GM06990 (cell line): ENCODE measurements around the gene OR1I1.

Source experiments
- DNase-seq: peaks from one replicate; pipeline ENCODE4 v3.0.0-alpha.2; 2011; ENCODE audit not compliant: insufficient read length; ENCODE audit errors: extremely low read depth
- H3K27me3 ChIP-seq: replicated peaks from 2 replicates; pipeline ENCODE4 v1.6.0; 2011; ENCODE audit warnings: low read length; ENCODE audit not compliant: control insufficient read depth, insufficient read depth
- H3K36me3 ChIP-seq: 2 replicates; pipeline ENCODE4 v1.5.1; 2011; ENCODE audit warnings: low read length; ENCODE audit not compliant: control insufficient read depth, insufficient read depth
- H3K4me3 ChIP-seq: replicated peaks from 2 replicates; pipeline ENCODE4 v1.5.1; 2011; ENCODE audit warnings: low read depth, mild to moderate bottlenecking, control low read depth, low read length
- CTCF ChIP-seq: IDR thresholded peaks from 2 replicates; pipeline ENCODE4 v1.5.1; 2011; ENCODE audit warnings: low read length, control low read depth, mild to moderate bottlenecking, inconsistent platforms; ENCODE audit not compliant: insufficient read depth, poor library complexity, severe bottlenecking

Gene OR1I1

GRCh38 chr19:15045506-15045905 lies 36.5 kb upstream of the OR1I1 start:
- Histone ChIP-seq H3K4me3 (no peak overlapping the region), H3K27me3 (no peaks in the 10 kb centered on the region; the same call in 1 of the 2 replicates), H3K36me3 (no peaks in the 10 kb centered on the region)
- TF ChIP-seq CTCF, result no peak
- no peak for DNase-seq

GRCh38 chr19:15047680-15048079 lies 34.3 kb upstream of the OR1I1 start:
- H3K27me3 ChIP-seq, result no peaks in the 10 kb centered on the region; the same call in 1 of the 2 replicates
- TF ChIP-seq CTCF, result no peak

GRCh38 chr19:15048128-15048527 lies 33.9 kb upstream of the OR1I1 start:
- no peak overlapping the region for H3K4me3 ChIP-seq
- no peaks in the 10 kb centered on the region; the same call in 1 of the 2 replicates for H3K27me3 ChIP-seq
- TF ChIP-seq CTCF, result no peak
- no peak for DNase-seq
- no peaks in the 10 kb centered on the region for H3K36me3 ChIP-seq

More at GRCh38 chr19:15047680-15048079, 34.3 kb upstream of the OR1I1 start:
- Histone ChIP-seq H3K36me3 (no peaks in the 10 kb centered on the region), H3K4me3 (no peak overlapping the region)
- DNase-seq, result no peak

GRCh38 chr19:15048885-15049541 lies 33.0 kb upstream of the OR1I1 start, which contains the start of gene CASP14:
CASP14 (plus strand) TSS chr19:15049480; CDS start chr19:15052252, 2,772 bp downstream.
- Histone ChIP-seq H3K27me3 (no peaks in the 10 kb centered on the region; the same call in 1 of the 2 replicates), H3K4me3 (no peak within 1 kb of the TSS), H3K36me3 (no peaks in the 10 kb centered on the region)
- no peak for TF ChIP-seq CTCF
- DNase-seq, result no peak

GRCh38 chr19:15050639-15051038 lies 31.4 kb upstream of the OR1I1 start:
- TF ChIP-seq CTCF, result no peak
- no peak overlapping the region for H3K4me3 ChIP-seq
- H3K27me3 ChIP-seq, result no peaks in the 10 kb centered on the region
- no peak for DNase-seq
- H3K36me3 ChIP-seq, result no peaks in the 10 kb centered on the region
